Suprapubic skin (tissue), 4 donors: ENCODE data around the gene DES. TPM values are rescaled to one million over a fixed set of nuclear protein-coding genes. Genes with fewer than 3 reads are reported as not detected.
A peak's percentile ranks its signal among the peaks of the same experiment; 100 is the strongest.

Experiments used
- DNase-seq, 2 donors: peaks; one replicate each; pipeline ENCODE4 v3.0.0-alpha.2; 2019; ENCODE audit warnings: low spot score in 2 of 2
- H3K27ac ChIP-seq: fragments of 200-600 bp; sonication (generic); one replicate; pipeline ENCODE4 v1.5.1; 2019
- H3K27me3 ChIP-seq: fragments of 200-600 bp; sonication (generic); one replicate; pipeline ENCODE4 v1.5.1; 2019
- H3K36me3 ChIP-seq: fragments of 200-600 bp; sonication (generic); one replicate; pipeline ENCODE4 v1.5.1; 2019
- H3K4me1 ChIP-seq: fragments of 200-600 bp; sonication (generic); one replicate; pipeline ENCODE4 v1.5.1; 2019
- H3K4me3 ChIP-seq: fragments of 200-600 bp; sonication (generic); one replicate; pipeline ENCODE4 v1.5.1; 2019; ENCODE audit warnings: mild to moderate bottlenecking
- H3K9me3 ChIP-seq: fragments of 200-600 bp; sonication (generic); one replicate; pipeline ENCODE4 v1.5.1; 2019
- EP300 ChIP-seq: sonication (generic); formaldehyde crosslinking; IDR thresholded peaks from one replicate; pipeline ENCODE4 v1.6.1; 2017; ENCODE audit warnings: antibody characterized with exemption
- POLR2A ChIP-seq, 2 donors: fragments of 450-650 bp; IDR thresholded peaks; one replicate each; pipeline ENCODE4 v1.6.1; 2017; ENCODE audit warnings: antibody characterized with exemption in 2 of 2, mild to moderate bottlenecking in 2 of 2, moderate library complexity in 2 of 2
- POLR2AphosphoS5 ChIP-seq, 3 donors: sonication (generic); formaldehyde crosslinking; IDR thresholded peaks; one replicate each; pipeline ENCODE4 v1.6.1; 2017; ENCODE audit warnings: antibody characterized with exemption in 3 of 3
- WGBS: methylation state at CpG from one replicate; pipeline ENCODE4 v1.1.5; 2018; 5-methylcytosine and 5-hydroxymethylcytosine counted together
- total RNA-seq, 4 donors: library from RNA; depleted of rRNA; stranded (reverse); fragments of >200 nt; gene quantifications; one replicate each; pipeline ENCODE4 v1.1.0, GENCODE V29; 2016
- TF ChIP-seq, protein P1 (sequence below), 2 donors: fragments of 200-600 bp in 1 of 2; fragments of 450-650 bp in 1 of 2; sonication (generic) in 1 of 2; IDR thresholded peaks; one replicate each; pipeline ENCODE4 v1.5.1; 2016 to 2019; ENCODE audit warnings: antibody characterized with exemption in 2 of 2, mild to moderate bottlenecking in 1 of 2, moderate library complexity in 1 of 2

Gene DES
- total RNA-seq, 4 donors from 2014 or later, result 11.4 to 100 (median 35.6) TPM

GRCh38 chr2:219441451-219442255 is 23.5 kb downstream of the DES start:
- peak overlapping the region; percentile 67 for H3K4me3 ChIP-seq
- peak in 1 of 2 donors; percentile 57 for DNase-seq
- peak overlapping the region; percentile 40 for H3K27ac ChIP-seq
- H3K36me3 ChIP-seq, result no peaks in the 10 kb centered on the region
- H3K4me1 ChIP-seq, result peaks cover 15% of the 10 kb centered on the region
- peaks cover 45% of the 10 kb centered on the region for H3K27me3 ChIP-seq
- no peak for TF ChIP-seq EP300
- TF ChIP-seq POLR2A (IDR thresholded peaks at IDR 0.05), result no peak
- TF ChIP-seq, protein P1, sequence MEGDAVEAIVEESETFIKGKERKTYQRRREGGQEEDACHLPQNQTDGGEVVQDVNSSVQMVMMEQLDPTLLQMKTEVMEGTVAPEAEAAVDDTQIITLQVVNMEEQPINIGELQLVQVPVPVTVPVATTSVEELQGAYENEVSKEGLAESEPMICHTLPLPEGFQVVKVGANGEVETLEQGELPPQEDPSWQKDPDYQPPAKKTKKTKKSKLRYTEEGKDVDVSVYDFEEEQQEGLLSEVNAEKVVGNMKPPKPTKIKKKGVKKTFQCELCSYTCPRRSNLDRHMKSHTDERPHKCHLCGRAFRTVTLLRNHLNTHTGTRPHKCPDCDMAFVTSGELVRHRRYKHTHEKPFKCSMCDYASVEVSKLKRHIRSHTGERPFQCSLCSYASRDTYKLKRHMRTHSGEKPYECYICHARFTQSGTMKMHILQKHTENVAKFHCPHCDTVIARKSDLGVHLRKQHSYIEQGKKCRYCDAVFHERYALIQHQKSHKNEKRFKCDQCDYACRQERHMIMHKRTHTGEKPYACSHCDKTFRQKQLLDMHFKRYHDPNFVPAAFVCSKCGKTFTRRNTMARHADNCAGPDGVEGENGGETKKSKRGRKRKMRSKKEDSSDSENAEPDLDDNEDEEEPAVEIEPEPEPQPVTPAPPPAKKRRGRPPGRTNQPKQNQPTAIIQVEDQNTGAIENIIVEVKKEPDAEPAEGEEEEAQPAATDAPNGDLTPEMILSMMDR (IDR thresholded peaks at IDR 0.05), result no peak
- TF ChIP-seq POLR2AphosphoS5 (IDR thresholded peaks at IDR 0.05), result no peak
- WGBS, result 7% methylated on average over 12 of the region's 78 CpGs
- no peaks in the 10 kb centered on the region for H3K9me3 ChIP-seq

- Histone ChIP-seq H3K9me3 (no peaks in the 10 kb centered on the region), H3K27ac (peak overlapping the region; percentile 40), H3K36me3 (no peaks in the 10 kb centered on the region), H3K4me3 (peak overlapping the region; percentile 67), H3K27me3 (peaks cover 43% of the 10 kb centered on the region), H3K4me1 (peaks cover 15% of the 10 kb centered on the region)
- 9% methylated on average over 31 of the region's 35 CpGs for WGBS
- TF ChIP-seq POLR2A (IDR thresholded peaks at IDR 0.05), result no peak
- no peak for TF ChIP-seq POLR2AphosphoS5 (IDR thresholded peaks at IDR 0.05)
- TF ChIP-seq EP300, result no peak
- TF ChIP-seq, protein P1 (IDR thresholded peaks at IDR 0.05), result no peak
- DNase-seq, result peak in 1 of 2 donors; percentile 46
Measured at GRCh38 chr2:219442256-219443015, 24.3 kb downstream of the DES start.

GRCh38 chr2:219443016-219443696 is 25.0 kb downstream of the DES start:
- Histone ChIP-seq H3K36me3 (no peaks in the 10 kb centered on the region), H3K9me3 (no peaks in the 10 kb centered on the region), H3K27ac (peak overlapping the region; percentile 21), H3K4me3 (peak overlapping the region; percentile 67), H3K4me1 (peaks cover 15% of the 10 kb centered on the region), H3K27me3 (peaks cover 48% of the 10 kb centered on the region)
- TF ChIP-seq, protein P1 (IDR thresholded peaks at IDR 0.05), result no peak
- TF ChIP-seq POLR2A (IDR thresholded peaks at IDR 0.05), result no peak
- no peak for TF ChIP-seq EP300
- no peak for TF ChIP-seq POLR2AphosphoS5 (IDR thresholded peaks at IDR 0.05)
- DNase-seq, result peak in 1 of 2 donors; percentile 54
- WGBS, result 91% methylated on average over 11 of the region's 12 CpGs

DNA sequence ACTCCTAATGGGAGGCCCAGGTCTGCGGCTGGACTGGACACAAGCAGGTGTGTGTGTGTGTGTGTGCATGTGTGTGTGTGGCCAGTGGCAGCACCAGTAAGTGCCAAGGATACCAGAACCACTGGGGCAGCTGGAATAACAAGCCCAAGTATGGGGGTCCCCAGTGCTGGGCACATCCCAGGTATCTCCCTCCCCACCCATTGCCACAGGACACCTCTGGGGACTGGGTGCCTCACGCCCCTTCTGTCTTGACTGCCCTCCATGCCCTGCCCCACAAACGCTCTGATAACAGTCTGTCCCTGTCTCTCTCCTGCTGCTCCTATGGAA is 25.5 kb downstream of the DES start:
- whole genome bisulfite sequencing, result 96% methylated on average over 2 of the region's 3 CpGs
- Histone ChIP-seq H3K4me3 (no peak overlapping the region), H3K36me3 (no peaks in the 10 kb centered on the region), H3K4me1 (peaks cover 15% of the 10 kb centered on the region), H3K9me3 (no peaks in the 10 kb centered on the region), H3K27ac (no peak overlapping the region), H3K27me3 (peaks cover 53% of the 10 kb centered on the region)
- DNase-seq, result no peak
- TF ChIP-seq EP300 (no peak), POLR2A (IDR thresholded peaks at IDR 0.05) (no peak), POLR2AphosphoS5 (IDR thresholded peaks at IDR 0.05) (no peak)
- TF ChIP-seq, protein P1 (IDR thresholded peaks at IDR 0.05), result no peak
